ENCODE data around the gene RCHY1. TPM values are rescaled to one million over a fixed set of nuclear protein-coding genes. Genes with fewer than 3 reads are reported as not detected.
"Not testable (repeated sequence)": the region's sequence is repeated elsewhere in the genome, so short reads cannot be mapped to it uniquely, and the experiment has no call there.

RCHY1 gene
- 10 to 100 TPM; 16.3 to 21.9 (median 20.0) TPM for polyA plus RNA-seq

- peak within 1 kb of the TSS; percentile 81 for H3K27ac ChIP-seq (ENCODE audit: low read depth, low read length)
- WGBS, 3 donors: 0% methylated on average over 59 to 61 of the region's 61 CpGs
These were observed at the start of gene RCHY1, which contains the start of gene THAP6 for GRCh38 chr4:75514131-75514948. TSS of gene RCHY1 (minus strand) at chr4:75514403. CDS start at chr4:75514286, 117 bp downstream. TSS of gene THAP6 (plus strand) at chr4:75514473. CDS start at chr4:75515453, 980 bp downstream.

GRCh38 chr4:75561789-75562188 is 47.6 kb upstream of the RCHY1 start:
- WGBS, 3 donors: 61 to 77% (median 68%) methylated on average over 8 of the region's 8 CpGs
- H3K27ac ChIP-seq (ENCODE audit: low read depth, low read length): no peak overlapping the region

- 84 to 88% (median 87%) methylated on average over 8 of the region's 8 CpGs for WGBS, 3 donors
- H3K27ac ChIP-seq (ENCODE audit: low read depth, low read length): no peak overlapping the region
These were observed 43.5 kb upstream of the RCHY1 start for GRCh38 chr4:75557696-75558095.

- no peak within 1 kb of the TSS for H3K27ac ChIP-seq (ENCODE audit: low read depth, low read length)
- WGBS, 3 donors: 56 to 73% (median 69%) methylated on average over 9 of the region's 9 CpGs
These were observed 41.3 kb upstream of the RCHY1 start, which contains the start of gene ODAPH for GRCh38 chr4:75555294-75556164. TSS of gene ODAPH (plus strand) at chr4:75556066. CDS start at chr4:75556083, 17 bp downstream.

GRCh38 chr4:75552452-75552851 is 38.2 kb upstream of the RCHY1 start:
- H3K27ac ChIP-seq (ENCODE audit: low read depth, low read length): no peak overlapping the region

- WGBS, 3 donors: 88 to 91% (median 88%) methylated on average over 2 of the region's 2 CpGs
- H3K27ac ChIP-seq (ENCODE audit: low read depth, low read length): no peak overlapping the region
These were observed 34.8 kb upstream of the RCHY1 start for GRCh38 chr4:75549019-75549418.

- WGBS, 3 donors: 63 to 71% (median 69%) methylated on average over 14 to 15 of the region's 15 CpGs
- H3K27ac ChIP-seq (ENCODE audit: low read depth, low read length): no peak overlapping the region
These were observed 33.6 kb upstream of the RCHY1 start for GRCh38 chr4:75547647-75548387.

- H3K27ac ChIP-seq (ENCODE audit: low read depth, low read length): no peak overlapping the region
- WGBS, 3 donors: 93 to 98% (median 94%) methylated on average over 5 of the region's 5 CpGs
These were observed 31.3 kb upstream of the RCHY1 start for GRCh38 chr4:75545526-75545925.

GRCh38 chr4:75544870-75545269 is 30.7 kb upstream of the RCHY1 start:
- 93 to 98% (median 93%) methylated on average over 3 of the region's 3 CpGs for WGBS, 3 donors

GRCh38 chr4:75544220-75544619 is 30.0 kb upstream of the RCHY1 start:
- not testable (repeated sequence) for H3K27ac ChIP-seq (ENCODE audit: low read depth, low read length)
- WGBS, 3 donors: 84 to 91% (median 87%) methylated on average over 8 of the region's 8 CpGs

More at GRCh38 chr4:75544870-75545269, 30.7 kb upstream of the RCHY1 start:
- no peak overlapping the region for H3K27ac ChIP-seq (ENCODE audit: low read depth, low read length)

GRCh38 chr4:75542824-75543223 is 28.6 kb upstream of the RCHY1 start:
- H3K27ac ChIP-seq (ENCODE audit: low read depth, low read length): no peak overlapping the region

- H3K27ac ChIP-seq (ENCODE audit: low read depth, low read length): not testable (repeated sequence)
- WGBS, 3 donors: 87 to 92% (median 92%) methylated on average over 6 of the region's 6 CpGs
These were observed 23.1 kb upstream of the RCHY1 start for GRCh38 chr4:75537308-75537707.

GRCh38 chr4:75533926-75534325 is 19.7 kb upstream of the RCHY1 start:
- not testable (repeated sequence) for H3K27ac ChIP-seq (ENCODE audit: low read depth, low read length)

GRCh38 chr4:75533339-75533887 is 19.2 kb upstream of the RCHY1 start:
- WGBS, 3 donors: 97 to 98% (median 97%) methylated on average over 4 of the region's 4 CpGs

GRCh38 chr4:75531536-75532143 is 17.4 kb upstream of the RCHY1 start:
- not testable (repeated sequence) for H3K27ac ChIP-seq (ENCODE audit: low read depth, low read length)
- WGBS, 3 donors: 76 to 97% (median 90%) methylated on average over 7 of the region's 7 CpGs

More at GRCh38 chr4:75533339-75533887, 19.2 kb upstream of the RCHY1 start:
- H3K27ac ChIP-seq (ENCODE audit: low read depth, low read length): not testable (repeated sequence)

GRCh38 chr4:75530556-75531322 is 16.5 kb upstream of the RCHY1 start:
- WGBS, 3 donors: 95 to 98% (median 96%) methylated on average over 2 of the region's 2 CpGs

GRCh38 chr4:75527482-75527881 is 13.3 kb upstream of the RCHY1 start:
- H3K27ac ChIP-seq (ENCODE audit: low read depth, low read length): no peak overlapping the region

More at GRCh38 chr4:75530556-75531322, 16.5 kb upstream of the RCHY1 start:
- no peak overlapping the region for H3K27ac ChIP-seq (ENCODE audit: low read depth, low read length)

All from adipose tissue (tissue), 3 donors.